Dendritic cell treated with granulocyte-macrophage colony-stimulating factor and Interleukin-4, amounts not matched to agents 40 ng/mL and 50 ng/mL, for 4 days (primary cell): ENCODE results near the gene GALNT12.

ENCODE experiments used
- H3K27ac Mint-ChIP-seq: one replicate; pipeline ENCODE4 v1.8.0; 2022; ENCODE audit warnings: mild to moderate bottlenecking, mixed read lengths
- H3K27me3 Mint-ChIP-seq: one replicate; pipeline ENCODE4 v1.8.0; 2022; ENCODE audit warnings: mild to moderate bottlenecking, mixed read lengths
- H3K36me3 Mint-ChIP-seq: one replicate; pipeline ENCODE4 v1.8.0; 2022; ENCODE audit warnings: low read depth, mixed read lengths
- H3K4me1 Mint-ChIP-seq: one replicate; pipeline ENCODE4 v1.8.0; 2022; ENCODE audit warnings: low read depth, mixed read lengths
- H3K4me3 Mint-ChIP-seq: one replicate; pipeline ENCODE4 v1.8.0; 2022; ENCODE audit warnings: mild to moderate bottlenecking, moderate library complexity, mixed read lengths
- H3K9me3 Mint-ChIP-seq: one replicate; pipeline ENCODE4 v1.8.0; 2022; ENCODE audit warnings: mixed read lengths
- intact Hi-C: fragments of 100-400 bp; cut with micrococcal nuclease; formaldehyde crosslinking; loops from one replicate; pipeline ENCODE4 v1.15.0; 2022

Gene GALNT12

DNA sequence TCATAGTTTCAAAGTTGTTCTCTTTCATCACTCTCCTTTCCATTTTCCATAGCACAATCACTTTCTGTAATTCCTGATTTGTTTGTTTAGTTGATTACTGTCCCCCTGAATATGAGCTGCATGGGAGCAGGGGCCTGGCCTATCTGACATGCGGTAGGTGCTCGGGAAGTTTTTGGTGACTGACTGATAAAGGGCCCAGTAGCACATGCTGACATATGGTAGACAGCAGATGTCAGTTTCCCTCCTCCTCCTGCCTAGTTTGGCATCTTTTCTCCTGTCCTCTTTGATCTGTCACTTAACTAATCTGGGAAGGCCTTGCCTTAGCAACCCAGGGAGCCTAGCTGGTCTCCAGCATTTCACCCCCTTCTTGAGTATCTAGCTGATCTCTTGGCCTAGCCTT lies 14.4 kb downstream of the GALNT12 start:
- Mint-ChIP-seq H3K27me3 (peaks cover 3% of the 10 kb centered on the region), H3K36me3 (no peaks in the 10 kb centered on the region), H3K27ac (no peak overlapping the region), H3K4me3 (no peak overlapping the region), H3K9me3 (peaks cover 9% of the 10 kb centered on the region), H3K4me1 (peaks cover 23% of the 10 kb centered on the region)
- intact Hi-C loops: no loop called here

DNA sequence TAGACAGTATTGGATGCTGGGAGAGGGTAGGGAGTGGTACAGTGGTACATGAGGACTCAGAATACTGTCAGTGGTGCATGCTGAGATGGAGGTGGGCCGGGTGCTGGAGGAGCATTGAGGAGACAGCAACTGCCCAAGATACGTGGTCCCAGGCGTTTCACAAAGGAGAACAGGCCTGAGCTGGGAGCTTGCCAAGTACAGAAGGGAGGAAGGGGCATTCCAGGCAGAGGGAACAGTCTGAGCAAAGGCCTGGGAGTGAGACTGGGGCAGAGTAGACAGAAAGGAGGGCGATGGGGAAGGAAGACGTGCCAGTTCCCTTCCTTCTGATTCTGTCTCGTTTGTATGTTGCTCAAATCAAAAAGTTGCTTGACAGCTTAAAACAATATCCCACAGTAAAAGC lies 15.2 kb downstream of the GALNT12 start:
- peaks cover 3% of the 10 kb centered on the region for H3K27me3 Mint-ChIP-seq
- peaks cover 9% of the 10 kb centered on the region for H3K9me3 Mint-ChIP-seq
- H3K27ac Mint-ChIP-seq: no peak overlapping the region
- H3K4me3 Mint-ChIP-seq: no peak overlapping the region
- peaks cover 23% of the 10 kb centered on the region for H3K4me1 Mint-ChIP-seq
- H3K36me3 Mint-ChIP-seq: no peaks in the 10 kb centered on the region
- intact Hi-C loops: no loop called here

DNA sequence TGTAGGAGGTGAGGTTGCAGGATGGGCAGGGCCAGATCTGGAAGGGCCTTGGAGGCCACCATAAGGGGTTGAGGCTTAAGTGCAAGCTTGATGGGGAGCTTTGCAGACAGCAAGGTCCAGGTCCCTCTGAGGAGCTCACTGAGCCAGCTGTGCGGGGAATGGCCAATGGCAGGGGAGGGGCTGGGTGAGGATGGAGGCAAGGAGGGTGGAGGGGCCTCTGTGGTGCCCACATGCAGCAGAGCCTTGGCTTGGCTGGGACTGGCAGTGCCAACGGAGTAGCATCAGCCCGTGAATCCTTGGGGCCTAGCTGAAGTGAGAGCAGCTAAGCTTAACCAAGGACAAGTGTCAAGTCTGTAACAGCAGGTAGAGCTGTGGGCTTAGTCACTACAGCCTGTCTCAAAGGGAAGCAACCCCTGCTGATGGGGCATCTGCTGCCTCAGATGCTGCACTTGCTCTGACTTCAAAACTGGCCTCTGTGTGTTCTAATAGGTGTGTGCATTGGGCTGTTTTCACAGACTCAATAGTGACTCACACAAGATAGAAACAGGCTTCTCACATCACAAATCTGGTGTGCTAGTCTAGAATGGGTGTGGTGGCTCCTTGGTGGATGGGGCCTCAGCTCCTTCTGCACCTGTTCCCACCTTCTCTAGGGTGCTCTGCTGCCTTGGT lies 16.3 kb downstream of the GALNT12 start:
- H3K36me3 Mint-ChIP-seq: no peaks in the 10 kb centered on the region
- intact Hi-C loops: no loop called here
- H3K4me3 Mint-ChIP-seq: no peak overlapping the region
- H3K27ac Mint-ChIP-seq: no peak overlapping the region
- peaks cover 23% of the 10 kb centered on the region for H3K4me1 Mint-ChIP-seq
- H3K27me3 Mint-ChIP-seq: peaks cover 3% of the 10 kb centered on the region
- peaks cover 9% of the 10 kb centered on the region for H3K9me3 Mint-ChIP-seq

DNA sequence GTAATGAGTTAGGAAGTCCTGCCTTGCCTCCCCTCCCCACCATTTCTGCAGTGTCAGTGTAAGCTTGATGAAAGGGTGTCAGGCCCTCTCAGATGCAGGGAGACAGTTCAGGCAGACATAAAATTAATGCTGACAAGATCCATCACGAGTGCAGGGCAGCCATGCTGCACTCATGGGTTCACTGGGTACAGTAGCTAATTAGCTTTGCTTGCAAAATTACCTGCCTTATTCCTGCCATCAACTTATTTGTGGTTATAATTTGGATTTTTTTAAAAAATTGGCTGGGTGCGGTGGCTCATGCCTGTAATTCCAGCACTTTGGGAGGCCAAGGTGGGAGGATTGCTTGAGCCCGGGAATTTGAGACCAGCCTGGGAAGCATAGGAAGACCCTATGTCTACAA lies 17.9 kb downstream of the GALNT12 start:
- Mint-ChIP-seq H3K27me3 (peaks cover 3% of the 10 kb centered on the region), H3K9me3 (peaks cover 9% of the 10 kb centered on the region), H3K4me1 (peaks cover 35% of the 10 kb centered on the region), H3K27ac (no peak overlapping the region), H3K36me3 (no peaks in the 10 kb centered on the region), H3K4me3 (no peak overlapping the region)
- intact Hi-C loops: no loop called here

- H3K36me3 Mint-ChIP-seq: no peaks in the 10 kb centered on the region
- peaks cover 3% of the 10 kb centered on the region for H3K27me3 Mint-ChIP-seq
- peaks cover 9% of the 10 kb centered on the region for H3K9me3 Mint-ChIP-seq
- intact Hi-C loops: no loop called here
- H3K4me3 Mint-ChIP-seq: no peak overlapping the region
- H3K4me1 Mint-ChIP-seq: peaks cover 39% of the 10 kb centered on the region
- H3K27ac Mint-ChIP-seq: no peak overlapping the region
Observed at GRCh38 chr9:98826716-98827115, 19.2 kb downstream of the GALNT12 start.

DNA sequence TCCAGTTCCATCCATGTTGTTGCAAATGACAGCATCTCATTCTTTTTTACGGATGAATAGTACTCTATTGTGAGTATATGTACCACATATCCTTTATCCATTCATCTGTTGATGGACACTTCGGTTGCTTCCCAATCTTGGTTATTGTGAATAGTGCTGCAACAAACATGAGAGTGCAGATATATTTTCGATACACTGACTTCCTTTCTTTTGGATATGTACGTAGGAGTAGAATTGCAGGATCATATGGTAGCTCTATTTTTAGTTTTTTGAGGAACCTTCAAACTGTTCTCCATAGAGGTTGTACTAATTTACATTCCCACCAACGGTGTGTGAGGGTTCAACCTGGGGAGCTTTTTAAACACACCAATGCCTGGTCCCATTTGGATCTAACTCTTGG lies 22.3 kb downstream of the GALNT12 start:
- Mint-ChIP-seq H3K27me3 (peaks cover 2% of the 10 kb centered on the region), H3K36me3 (no peaks in the 10 kb centered on the region), H3K9me3 (no peaks in the 10 kb centered on the region), H3K27ac (no peak overlapping the region), H3K4me1 (peaks cover 38% of the 10 kb centered on the region), H3K4me3 (no peak overlapping the region)
- intact Hi-C loops: no loop called here

DNA sequence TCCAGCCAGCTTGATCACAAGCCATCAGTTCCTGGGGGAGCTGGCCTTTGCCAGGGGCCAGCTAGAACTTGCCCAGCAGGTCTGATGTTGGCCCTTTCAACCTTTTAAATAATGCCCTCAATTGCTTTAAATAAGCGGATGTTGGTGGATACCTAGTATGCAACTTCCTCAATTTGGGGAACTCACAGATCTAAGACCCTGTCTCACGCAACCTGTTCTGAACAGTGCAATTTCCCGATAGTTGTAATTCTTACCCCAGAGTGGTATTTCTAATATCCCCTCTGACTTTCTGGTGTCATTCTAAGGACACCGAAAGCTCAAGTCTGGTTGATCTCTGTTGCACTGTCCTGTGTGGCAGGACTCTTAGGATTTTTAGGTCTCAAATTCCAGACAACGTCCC lies 23.1 kb downstream of the GALNT12 start:
- Mint-ChIP-seq H3K27me3 (peaks cover 2% of the 10 kb centered on the region), H3K4me1 (peaks cover 46% of the 10 kb centered on the region), H3K4me3 (no peak overlapping the region), H3K36me3 (no peaks in the 10 kb centered on the region), H3K27ac (no peak overlapping the region), H3K9me3 (no peaks in the 10 kb centered on the region)
- intact Hi-C loops: no loop called here

- Mint-ChIP-seq H3K4me1 (peaks cover 49% of the 10 kb centered on the region), H3K27ac (no peak overlapping the region), H3K9me3 (no peaks in the 10 kb centered on the region), H3K4me3 (no peak overlapping the region), H3K27me3 (peaks cover 2% of the 10 kb centered on the region), H3K36me3 (no peaks in the 10 kb centered on the region)
- intact Hi-C loops: no loop called here
Observed at GRCh38 chr9:98831696-98832095, 24.2 kb downstream of the GALNT12 start.

GRCh38 chr9:98832768-98833089 lies 25.3 kb downstream of the GALNT12 start:
- no peak overlapping the region for H3K4me3 Mint-ChIP-seq
- peaks cover 2% of the 10 kb centered on the region for H3K27me3 Mint-ChIP-seq
- H3K4me1 Mint-ChIP-seq: peaks cover 49% of the 10 kb centered on the region
- no peaks in the 10 kb centered on the region for H3K9me3 Mint-ChIP-seq
- H3K36me3 Mint-ChIP-seq: no peaks in the 10 kb centered on the region
- intact Hi-C loops: no loop called here
- no peak overlapping the region for H3K27ac Mint-ChIP-seq

DNA sequence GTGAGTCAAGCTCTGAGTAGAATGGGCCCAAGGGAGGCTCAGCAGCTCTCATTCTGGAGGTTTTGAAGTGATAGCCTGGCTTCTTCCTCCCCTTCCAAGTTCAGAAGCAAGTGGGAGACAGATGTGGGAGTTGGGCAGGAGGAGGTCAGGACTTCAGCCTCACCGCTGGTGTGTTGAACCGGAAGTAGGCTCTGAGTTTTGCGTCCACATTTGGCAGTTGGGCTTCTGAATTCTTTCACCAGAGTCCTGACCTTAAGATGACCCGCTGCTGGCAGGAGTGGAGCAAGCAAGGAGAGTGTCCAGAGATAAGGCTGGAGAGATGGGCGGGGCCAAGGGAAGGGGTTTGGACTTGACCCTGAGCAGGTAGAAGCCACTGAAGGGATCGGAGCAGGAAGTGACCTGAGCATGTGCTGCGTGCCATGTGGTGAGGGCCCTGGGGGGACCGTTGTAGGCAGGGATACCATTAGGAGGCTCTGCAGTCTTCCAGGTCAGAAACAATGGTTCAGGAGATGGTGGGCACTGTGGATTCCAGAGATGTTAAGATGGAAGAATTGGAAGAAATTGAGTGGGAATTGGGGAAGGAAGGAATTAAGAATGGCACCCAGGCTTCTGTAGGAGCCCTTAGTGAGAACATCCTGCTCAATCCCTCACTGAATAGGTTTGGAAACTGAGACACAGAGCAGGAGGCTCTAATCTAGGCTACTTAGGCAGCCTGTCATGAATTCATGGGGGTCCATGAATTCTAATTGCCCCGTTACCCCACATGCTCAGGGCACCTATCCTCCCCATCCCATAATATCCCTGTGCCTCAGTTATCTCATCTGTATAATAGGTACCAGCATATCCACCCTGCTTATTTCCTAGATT lies 25.9 kb downstream of the GALNT12 start:
- H3K27me3 Mint-ChIP-seq: peaks cover 2% of the 10 kb centered on the region
- H3K4me1 Mint-ChIP-seq: peaks cover 53% of the 10 kb centered on the region
- no peaks in the 10 kb centered on the region for H3K36me3 Mint-ChIP-seq
- H3K4me3 Mint-ChIP-seq: no peak overlapping the region
- intact Hi-C loops: no loop called here
- no peaks in the 10 kb centered on the region for H3K9me3 Mint-ChIP-seq
- no peak overlapping the region for H3K27ac Mint-ChIP-seq

- H3K27ac Mint-ChIP-seq: no peak overlapping the region
- intact Hi-C loops: no loop called here
- H3K27me3 Mint-ChIP-seq: peaks cover 2% of the 10 kb centered on the region
- no peaks in the 10 kb centered on the region for H3K36me3 Mint-ChIP-seq
- no peak overlapping the region for H3K4me3 Mint-ChIP-seq
- no peaks in the 10 kb centered on the region for H3K9me3 Mint-ChIP-seq
- peaks cover 61% of the 10 kb centered on the region for H3K4me1 Mint-ChIP-seq
Observed at GRCh38 chr9:98834386-98834785, 26.9 kb downstream of the GALNT12 start.

DNA sequence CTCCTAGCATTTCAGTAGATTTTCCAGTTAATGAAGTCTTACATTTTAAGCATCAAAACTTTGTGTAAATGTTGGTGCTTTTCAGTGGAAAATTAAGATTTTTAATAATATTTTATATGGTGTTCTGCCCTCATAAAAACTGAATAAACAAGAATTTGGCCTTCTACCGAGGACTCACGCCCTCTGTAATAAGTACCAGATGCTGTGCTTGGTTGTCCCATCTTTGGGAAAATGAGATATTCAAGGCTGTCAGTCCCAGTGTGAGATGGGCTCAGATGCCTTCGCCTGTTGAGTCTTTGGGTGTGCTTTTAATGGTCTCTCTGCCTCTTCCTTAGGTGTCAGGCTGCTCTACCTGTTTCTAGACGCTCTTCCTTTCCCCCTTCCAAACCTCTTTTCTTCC lies 28.7 kb downstream of the GALNT12 start:
- peaks cover 2% of the 10 kb centered on the region for H3K27me3 Mint-ChIP-seq
- H3K27ac Mint-ChIP-seq: no peak overlapping the region
- H3K36me3 Mint-ChIP-seq: no peaks in the 10 kb centered on the region
- H3K4me3 Mint-ChIP-seq: no peak overlapping the region
- peaks cover 54% of the 10 kb centered on the region for H3K4me1 Mint-ChIP-seq
- intact Hi-C loops: no loop called here
- no peaks in the 10 kb centered on the region for H3K9me3 Mint-ChIP-seq

GRCh38 chr9:98837516-98837915 lies 30.0 kb downstream of the GALNT12 start:
- H3K9me3 Mint-ChIP-seq: no peaks in the 10 kb centered on the region
- H3K4me3 Mint-ChIP-seq: no peak overlapping the region
- H3K36me3 Mint-ChIP-seq: no peaks in the 10 kb centered on the region
- peaks cover 2% of the 10 kb centered on the region for H3K27me3 Mint-ChIP-seq
- no peak overlapping the region for H3K27ac Mint-ChIP-seq
- intact Hi-C loops: no loop called here
- peaks cover 53% of the 10 kb centered on the region for H3K4me1 Mint-ChIP-seq

DNA sequence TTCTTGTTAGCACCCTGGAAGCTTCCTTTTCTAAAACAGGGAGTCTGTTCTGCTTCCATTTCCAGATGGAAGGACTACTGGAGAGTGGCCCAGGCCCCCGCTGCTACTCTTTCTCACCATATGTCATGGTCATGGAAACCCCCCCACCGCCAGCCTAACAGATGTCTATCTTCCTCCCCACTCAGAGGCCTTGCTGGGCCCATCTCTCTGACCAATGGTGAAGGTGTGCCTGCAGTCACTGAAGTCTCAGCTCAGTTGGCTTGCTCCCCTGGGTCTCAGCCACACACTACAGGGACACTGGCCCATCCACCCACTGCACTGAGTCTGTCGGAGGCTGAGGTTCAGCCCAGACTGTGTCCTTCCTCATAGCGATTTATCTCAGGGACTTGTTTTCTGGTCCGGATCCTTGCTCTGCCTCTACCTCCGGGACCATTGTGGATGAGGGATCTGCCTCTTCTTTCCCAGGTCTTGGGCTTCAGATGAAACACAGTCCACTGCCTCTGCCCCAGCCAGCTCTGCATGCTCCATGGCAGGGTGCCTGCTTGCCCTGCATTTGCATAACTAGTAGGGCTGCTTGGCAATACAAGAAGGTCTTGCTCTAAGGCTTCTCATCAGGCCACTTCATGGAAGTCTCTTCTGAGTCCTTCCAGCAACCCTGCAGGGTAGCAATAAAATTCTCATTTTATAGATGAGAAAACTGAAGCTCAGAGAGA lies 30.8 kb downstream of the GALNT12 start:
- H3K36me3 Mint-ChIP-seq: no peaks in the 10 kb centered on the region
- H3K9me3 Mint-ChIP-seq: no peaks in the 10 kb centered on the region
- H3K27me3 Mint-ChIP-seq: peaks cover 2% of the 10 kb centered on the region
- no peak overlapping the region for H3K27ac Mint-ChIP-seq
- H3K4me1 Mint-ChIP-seq: peaks cover 45% of the 10 kb centered on the region
- H3K4me3 Mint-ChIP-seq: no peak overlapping the region
- intact Hi-C loops: no loop called here
